Stimulated activated naive CD4-positive, alpha-beta T cell (primary cell): Measurements from ENCODE around the gene CUL7.
"Not testable (repeated sequence)": the region's sequence is repeated elsewhere in the genome, so short reads cannot be mapped to it uniquely, and the experiment has no call there.

Experiments used
- DNase-seq, 6 experiments: peaks; one replicate each; lab custom pipeline; 2025; lab: John Stamatoyannopoulos, UW

CUL7 gene

DNA sequence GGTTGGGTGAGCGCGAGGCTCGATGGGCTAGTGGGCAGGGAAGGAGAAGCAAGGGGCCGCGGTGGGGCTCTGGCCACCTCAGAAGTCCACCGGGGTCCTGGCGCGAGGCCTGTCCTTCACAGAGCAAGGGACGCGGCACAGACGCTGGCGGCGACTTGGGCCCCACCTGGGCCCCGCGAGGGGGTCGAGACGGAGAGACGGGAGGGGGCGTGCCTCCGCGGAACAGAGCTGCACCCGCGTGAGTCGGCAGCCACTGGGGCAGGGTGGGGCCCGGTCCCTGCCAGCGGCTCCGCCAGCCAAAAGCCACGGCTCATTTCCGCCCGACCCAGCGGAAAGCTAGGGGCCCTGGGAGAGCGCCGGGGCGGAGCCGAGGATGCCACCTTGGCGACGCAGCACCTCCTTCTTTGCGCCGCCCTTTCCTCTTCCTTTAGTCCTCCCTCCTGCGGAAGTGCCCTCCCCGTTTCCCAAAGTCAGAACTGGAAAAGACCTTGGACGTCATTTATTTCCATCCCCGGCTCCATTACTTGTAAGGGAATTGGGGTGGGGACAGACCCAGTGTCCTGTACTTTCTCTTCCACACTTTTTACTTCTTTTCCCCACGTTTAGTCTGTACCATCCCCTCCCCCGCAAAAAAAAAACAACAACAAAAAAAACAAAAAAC lies at the start of gene CUL7:
TSS of gene CUL7 (minus strand) at position 307 of the 661 bp plus-strand sequence. CDS start 1,063 bp downstream, outside the sequence.
- peak; percentile 77 to 88 (median 85) for DNase-seq

DNA sequence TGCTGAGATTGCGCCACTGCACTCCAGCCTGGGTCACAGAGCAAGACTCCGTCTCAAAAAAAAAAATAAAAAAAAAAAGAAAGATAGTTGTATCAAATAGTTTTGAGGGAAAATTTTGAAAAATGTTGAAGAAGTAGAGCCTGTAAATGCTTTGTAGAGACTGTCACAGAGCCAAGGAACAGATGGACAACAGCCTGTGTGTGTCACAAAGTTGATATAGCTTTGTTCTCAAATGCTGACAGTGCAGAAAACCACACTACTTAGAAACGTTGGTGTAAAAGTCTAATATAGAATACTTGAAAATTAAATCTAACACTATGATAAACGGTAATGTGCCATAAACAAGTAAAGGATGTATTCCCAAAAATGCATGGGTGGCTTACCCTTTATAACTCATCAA lies 47.8 kb upstream of the CUL7 start:
- no peak for DNase-seq

DNA sequence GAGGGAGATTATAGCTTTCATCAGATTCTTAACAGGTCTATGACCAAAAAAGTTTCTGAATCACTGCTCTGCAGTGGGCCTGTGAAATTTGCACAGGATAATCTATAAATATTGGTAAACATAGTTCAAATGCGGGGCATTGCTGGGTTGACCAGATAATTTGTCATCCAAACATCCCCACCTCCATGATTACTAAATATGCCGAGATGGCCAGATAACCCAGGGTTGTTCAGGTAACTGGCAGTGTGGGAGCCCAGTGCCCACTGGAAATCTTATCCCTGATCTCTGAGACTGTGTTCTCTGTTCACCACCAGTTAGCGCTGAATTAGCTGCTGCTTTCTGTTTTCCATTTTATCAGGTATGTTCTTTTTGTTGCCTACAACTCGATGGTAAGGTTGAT lies 43.9 kb upstream of the CUL7 start:
- DNase-seq = no peak

DNA sequence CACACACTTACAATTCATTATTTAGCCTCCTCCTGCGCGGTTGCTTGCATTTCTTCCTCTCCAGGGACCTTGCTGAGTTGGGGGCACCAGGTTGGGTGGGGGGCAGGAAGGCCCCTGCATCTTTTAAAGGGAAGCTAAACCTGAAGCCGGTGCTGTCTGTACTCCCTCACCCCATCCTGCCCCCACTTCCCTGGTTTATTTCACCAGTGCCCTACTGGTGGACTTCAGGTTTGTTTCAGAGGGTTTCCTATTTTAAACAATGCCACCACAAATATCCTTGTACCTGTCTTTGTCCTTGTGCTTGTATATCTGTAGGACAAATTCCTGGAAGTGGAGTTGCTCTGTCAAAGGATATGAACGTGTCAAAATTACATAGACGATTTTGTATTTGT lies 43.4 kb upstream of the CUL7 start:
- no peak for DNase-seq

DNA sequence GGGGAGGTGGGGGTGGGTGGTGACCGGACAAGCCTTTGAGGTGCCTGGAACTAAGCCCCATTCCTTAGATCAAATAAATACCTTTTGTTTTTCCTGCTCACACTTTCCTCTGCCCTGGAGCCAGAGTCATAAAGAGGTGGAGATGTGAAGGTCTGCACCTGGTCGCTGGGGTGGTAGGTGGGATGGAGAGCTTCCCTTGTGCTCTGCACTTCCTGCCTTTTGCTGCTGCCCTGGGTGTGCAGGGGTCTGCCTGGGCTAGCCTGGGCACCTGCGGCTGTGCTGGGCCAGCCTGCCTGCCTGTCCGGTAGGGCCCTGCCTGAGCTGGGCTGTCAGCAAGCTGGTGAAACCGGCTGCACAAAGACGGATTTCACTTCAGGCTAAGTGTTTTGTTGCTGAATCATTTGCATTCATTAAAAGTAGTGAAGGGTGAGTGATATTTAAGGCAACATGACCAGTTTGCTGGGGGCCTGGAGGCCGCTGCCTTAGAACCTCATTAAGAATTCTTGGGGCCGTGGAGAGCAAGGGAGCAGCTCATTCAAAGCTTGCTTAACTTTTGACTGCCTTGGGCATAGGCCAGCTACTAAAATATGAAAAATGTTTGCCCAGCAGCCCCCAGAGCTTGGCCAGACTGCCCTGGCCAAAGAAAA lies 42.9 kb upstream of the CUL7 start:
- DNase-seq = no peak

DNA sequence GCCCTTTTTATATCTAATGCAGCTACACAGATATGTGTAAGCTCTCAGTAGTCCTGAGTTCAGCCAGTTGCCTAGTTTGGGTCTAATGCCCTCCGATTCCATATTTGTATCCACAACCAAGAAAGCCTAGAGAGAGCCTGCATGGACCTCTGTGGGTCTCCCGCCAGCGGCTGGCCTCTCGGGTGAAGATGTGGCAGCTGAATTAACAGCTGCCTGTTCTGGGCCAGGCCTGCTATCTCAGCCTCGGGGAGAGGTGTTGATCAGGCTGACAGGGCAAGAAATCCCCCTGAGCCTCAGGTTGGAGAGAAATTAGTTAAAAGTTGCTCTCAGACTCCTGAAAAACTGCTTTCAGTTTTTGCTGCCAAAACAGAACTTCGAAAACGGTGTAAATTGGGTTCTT lies 42.3 kb upstream of the CUL7 start:
- no peak for DNase-seq

DNA sequence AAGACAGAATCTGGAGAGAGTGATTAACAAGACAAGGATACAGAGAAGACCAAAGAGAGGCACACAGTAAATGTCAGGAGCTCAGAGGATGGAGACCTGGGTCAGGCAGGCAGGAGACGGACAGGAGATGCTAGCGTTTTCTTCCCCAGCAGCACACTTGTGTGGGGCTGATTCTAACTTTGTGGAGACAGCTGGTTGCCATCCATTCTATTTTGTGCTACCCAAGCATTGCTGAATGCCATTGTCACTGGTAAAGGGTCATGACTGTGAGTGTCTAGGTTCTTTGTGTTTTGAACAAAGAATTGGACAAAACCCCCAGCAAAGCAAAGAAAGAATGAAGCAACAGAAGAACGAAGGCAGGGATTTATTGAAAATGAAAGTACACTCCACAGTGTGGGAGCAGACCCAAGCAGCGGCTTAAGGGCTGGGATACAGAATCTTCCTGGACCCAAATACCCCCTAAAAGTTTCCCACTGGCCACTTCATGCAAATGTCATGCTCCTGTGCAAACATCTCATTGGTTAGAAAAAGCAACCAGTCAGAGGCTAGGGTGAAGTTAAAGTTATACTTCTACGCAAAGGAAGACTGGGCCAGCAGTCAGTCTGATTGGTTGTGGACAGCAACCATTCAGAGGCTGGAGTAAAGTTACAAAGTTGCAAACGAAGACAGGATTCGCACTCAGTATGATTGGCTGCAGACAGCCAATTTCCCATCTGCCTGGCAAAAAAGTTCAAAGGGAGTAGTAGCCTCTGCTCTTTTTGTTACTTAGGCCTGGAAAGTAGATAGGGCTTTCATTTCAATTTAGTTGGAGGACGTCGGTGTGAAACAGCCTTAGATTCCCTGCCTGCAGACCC lies 40.0 kb upstream of the CUL7 start:
- no peak for DNase-seq

DNA sequence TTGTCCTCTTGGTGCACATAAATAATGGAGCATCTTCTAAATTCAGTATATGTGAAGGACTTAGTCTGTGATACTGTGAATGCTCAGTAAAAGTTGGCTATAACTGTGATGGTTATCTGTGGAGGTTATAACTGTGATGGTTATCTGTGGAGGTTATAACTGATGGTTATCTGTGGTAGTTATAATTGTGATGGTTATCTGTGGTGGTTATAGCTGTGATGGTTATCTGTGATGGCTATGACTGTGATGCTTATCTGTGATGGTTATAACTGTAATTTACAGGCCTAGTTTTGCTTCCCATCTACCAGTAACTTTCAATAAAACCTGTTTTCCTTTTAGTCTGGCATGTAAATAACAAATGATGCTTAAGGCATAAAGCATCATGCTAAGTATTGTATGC lies 39.0 kb upstream of the CUL7 start:
- DNase-seq = no peak

DNA sequence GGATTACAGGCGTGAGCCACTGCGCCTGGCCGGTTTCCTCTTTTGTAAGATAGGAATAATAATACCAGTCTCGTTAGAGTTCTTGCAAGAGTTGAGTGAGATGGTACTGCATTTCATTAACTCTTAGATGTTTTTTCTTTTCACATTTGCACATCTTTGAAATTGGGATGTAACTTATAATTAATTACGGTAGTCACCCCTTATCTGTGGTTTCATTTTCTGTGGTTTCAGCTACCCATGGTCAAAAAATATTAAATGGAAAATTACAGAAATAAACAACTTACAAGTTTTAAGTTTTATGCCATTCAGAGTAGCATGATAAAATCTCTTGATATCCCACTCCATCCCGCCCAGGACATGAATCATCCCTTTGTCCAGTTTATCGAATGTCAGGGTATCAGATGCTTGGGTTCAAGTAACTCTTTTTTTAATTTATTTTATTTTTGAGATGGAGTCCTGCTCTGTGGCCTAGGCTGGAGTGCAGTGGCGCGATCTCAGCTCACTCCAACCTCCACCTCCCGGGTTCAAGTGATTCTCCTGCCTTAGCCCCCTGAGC lies 37.9 kb upstream of the CUL7 start:
- DNase-seq = no peak

DNA sequence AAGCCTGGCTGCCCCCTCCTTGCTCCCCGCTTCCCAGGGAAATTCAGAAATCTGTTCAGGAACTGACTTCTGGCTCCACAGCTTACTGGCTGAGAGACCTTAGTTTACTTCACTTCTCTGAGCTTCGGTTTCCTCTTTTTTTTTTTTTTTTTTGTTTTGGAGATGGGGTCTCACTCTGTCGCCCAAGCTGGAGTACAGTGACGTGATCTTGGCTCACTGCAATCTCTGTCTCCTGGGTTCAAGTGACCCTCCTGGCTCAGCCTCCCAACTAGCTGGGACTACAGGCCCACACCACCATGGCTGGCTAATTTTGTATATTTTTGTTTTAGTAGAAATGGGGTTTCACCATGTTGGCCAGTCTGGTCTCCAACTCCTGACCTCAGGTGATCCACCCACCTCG lies 37.4 kb upstream of the CUL7 start:
- no peak for DNase-seq

DNA sequence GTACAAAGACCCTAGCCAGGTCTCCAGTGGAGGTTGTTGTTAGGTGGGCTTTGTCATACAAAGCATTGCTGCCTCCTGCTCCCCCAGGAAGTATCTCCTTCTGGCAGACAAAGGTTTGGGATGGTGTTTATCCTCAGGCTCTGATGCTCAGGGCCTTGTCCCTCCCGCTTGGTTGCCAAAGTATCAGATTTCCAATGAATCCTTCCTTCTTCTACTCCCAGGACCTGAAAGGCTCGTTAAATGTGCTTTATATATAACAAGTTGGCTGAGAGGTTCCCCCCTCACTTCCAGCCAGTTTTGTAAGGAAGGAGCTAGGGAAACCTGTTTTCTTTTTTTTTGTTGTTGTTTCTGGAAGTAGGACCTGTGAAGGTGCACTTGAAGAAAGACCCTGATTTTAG lies 36.9 kb upstream of the CUL7 start:
- DNase-seq = no peak

DNA sequence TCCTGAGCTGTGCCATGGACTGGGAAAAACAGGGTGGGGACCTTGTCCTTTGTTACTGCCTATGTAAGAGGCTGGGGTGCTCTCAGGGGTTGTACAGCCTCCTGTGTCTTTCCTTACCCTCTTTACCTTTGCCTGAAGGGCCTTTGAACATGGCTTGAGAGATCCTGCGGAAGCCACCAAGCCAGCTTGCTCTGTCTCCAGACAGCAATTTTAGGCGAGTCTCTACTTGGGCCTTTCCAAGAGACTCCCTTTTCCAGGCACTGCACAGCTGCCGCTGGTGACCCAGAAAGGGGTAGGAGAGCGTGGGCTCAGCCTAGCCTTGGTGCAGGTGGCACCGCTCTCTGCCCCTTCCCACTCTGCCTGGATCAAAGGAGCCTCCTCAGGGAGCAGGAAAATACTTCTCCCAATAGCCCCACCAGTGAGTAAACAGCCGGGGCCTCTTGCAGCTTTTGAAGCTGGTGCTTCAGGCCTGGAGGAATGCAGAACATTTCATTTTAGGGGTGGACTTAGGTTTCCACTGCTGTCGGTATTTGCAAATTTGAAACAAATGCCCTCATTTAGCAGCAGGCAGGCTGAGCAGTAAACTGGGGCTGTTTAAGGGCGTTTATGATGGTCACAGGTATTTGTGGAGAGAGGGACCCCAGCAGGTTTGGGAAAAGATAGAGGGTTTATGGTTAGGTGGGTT lies 36.4 kb upstream of the CUL7 start:
- no peak for DNase-seq

DNA sequence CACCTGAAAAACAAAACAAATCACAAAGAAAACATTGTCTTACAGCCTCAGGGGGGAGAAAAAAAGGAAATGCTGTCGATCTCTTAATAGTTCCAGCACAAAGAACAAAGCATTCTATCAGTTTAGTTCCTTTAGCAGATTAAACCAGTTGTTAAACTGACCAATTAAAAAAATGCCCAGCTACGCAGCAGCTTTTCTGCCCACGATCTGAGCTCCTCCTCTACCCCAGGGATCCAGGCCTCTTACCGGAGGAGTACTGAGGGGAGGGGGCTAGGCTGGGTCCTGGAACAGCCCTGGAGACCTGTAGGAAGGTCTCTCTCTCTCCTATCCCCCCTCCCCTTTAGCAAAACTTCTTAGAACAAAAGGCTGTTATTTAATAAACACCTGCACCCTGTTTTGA lies 35.8 kb upstream of the CUL7 start:
- no peak for DNase-seq

DNA sequence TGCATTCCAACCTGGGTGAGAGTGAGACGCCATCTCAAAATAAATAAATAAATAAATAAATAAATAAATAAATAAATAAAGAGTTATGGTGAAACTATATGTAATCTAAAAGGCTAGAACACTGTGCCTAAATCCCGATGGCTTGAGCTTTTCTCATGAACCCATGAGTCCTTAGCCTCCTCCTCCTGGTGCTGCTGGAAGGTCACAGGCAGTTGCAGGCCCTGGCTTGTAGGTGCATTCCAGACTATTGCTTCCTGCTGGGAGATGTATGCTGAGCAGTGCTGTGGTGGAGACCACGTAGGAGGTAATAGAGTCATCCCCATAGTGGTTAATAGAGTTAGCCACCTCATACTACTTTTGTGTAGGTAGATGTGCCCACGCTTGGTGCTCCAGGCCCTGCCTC lies 35.0 kb upstream of the CUL7 start:
- DNase-seq = no peak

DNA sequence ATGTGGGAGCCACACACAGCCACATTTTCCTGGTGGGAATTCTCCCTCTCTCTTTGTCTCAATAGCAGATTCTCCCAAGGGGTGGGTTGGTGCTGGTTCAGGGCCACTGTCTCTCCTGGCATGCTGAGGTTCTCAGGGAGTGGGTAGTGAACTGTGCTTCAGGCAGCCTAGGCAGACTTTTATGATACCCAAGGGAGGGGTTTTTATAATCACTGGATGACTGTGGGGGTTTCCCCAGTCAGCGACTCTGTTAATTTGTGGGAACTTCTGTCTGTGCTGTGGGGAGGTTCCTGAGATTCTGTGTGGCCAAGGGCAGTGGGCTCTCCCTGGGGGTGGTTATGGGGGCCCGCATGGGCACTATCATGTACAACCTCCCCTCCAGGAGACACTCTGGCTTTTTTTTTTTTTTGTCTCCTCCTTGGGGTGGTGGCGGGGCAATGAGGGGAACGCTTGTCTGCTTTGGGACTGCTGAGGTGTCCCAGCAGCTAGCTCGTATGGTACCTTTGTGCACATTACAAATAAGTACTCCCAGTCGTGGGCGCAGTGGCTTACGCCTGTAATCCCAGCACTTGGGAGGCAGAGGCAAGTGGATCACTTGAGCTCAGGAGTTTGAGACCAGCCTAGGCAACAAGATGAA lies 32.5 kb upstream of the CUL7 start:
- no peak for DNase-seq

DNA sequence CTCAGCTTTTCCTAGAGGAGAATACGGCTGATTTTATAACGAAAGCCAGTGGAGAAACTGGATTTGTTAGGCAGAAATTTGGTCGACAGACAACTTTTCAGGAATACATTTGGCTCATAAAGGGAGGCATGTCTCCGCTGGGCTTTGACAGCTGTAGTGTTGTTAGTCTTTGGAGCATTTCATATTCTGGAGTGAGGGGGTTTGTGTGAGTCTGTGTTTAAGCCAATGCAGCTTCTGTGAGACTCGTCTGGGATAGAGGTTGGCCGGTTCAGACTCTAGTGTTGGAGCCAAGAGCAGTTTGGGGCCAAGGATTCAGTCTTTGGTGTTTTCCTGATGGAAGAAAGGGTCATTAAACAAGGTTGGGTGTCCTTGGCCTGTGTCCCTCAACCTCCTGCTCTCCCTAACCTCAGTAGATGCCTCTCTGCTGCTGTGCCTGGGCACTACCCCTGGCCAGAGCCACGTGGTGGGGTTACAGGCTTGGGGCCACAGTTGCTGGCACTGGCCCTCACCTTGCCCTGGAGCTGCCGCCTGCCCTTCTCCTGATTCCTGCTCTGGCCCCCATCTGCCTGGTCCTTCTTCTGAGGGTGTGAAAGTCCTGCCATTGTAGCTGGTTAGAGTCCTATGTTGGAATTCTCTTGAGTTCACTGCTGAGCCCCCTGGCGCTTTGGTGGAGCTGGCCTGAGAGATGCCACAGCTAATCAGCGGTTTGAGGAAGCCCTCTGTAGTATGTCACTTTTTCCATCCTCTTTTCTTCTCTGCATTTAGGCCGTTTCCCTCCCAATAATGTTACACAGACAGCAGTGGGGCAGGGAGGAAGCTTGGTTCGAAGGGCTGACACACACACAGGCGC lies 29.4 kb upstream of the CUL7 start:
- DNase-seq = no peak

DNA sequence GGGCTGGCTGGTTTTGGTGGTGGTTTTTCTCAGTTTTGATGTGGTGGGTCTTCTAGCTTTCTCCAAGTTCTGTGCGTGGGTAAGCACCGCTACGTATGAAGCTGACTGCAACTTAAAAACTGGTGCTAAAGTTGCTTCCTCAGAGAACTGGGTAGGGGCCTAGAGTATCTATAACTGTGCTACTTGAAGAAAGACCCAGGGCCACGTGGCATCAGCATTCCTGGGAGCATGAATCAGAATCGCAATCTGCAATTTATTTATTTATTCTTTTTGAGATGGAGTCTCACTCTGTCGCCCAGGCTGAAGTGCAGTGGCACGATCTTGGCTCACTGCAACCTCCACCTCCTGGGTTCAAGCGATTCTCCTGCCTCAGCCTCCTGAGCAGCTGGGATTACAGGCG lies 28.3 kb upstream of the CUL7 start:
- not testable (repeated sequence) for DNase-seq

DNA sequence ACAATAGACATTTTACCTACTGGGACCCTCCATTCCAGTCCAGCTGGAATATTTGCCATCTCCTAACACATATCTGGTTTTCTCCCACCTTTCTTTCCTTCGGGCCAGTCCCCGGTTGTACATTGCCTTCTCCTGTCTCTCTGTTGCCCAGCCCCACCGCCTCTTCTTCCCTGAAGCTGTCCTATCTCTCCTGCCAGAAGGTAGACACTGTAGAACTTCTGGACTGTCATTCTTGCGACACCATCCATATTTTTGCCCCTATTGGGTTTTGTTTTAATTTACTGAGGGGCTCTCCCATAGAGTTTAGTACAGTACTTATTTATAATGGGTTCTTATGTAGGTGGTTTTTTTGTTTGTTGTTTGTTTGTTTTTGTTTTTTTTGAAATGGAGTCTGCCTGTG lies 27.4 kb upstream of the CUL7 start:
- DNase-seq = no peak

DNA sequence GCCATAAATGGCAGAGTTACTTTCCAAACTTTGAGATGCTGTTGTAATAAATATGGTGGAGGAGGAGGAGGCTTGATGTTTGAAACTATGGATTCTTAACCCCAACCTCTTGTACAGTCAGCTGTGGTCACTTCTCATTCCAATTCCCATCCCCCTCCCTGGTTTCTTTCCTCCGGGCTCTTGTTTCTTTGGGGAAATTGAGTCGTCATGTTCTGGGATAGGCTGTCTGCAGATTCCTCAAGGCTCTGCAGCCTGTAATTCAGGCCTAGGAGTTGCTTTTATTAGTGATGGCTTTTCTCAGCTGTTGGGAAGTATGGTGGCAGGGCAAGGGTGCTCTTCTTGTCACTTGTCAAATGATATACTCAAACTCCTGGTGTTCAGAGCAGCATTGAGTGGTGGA lies 25.0 kb upstream of the CUL7 start:
- no peak for DNase-seq

DNA sequence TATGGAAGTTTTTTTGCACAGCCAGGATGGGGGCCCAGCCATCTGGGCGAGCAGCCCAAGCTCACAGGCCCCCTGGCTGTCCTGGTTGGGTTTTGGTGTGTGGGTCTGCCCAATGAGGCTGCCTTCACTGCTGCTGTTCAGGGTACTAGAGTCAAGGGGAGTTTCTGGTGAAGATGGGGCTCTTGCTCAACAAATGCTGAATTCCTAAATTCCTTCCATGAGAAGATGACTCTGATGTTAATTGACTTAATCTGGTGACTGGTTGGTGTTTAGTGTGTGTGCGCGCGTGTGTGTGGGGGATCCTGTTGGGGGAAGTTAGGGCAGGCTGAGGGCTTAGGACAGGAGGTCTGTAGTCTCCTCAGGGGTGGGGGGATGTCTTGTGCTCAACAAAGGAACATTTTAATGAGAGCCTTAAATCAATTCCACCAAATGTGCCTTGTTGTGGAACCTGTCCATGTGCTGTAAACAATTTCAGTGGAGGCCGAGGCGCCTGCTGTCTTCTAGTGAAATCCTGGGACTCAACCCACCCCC lies 24.4 kb upstream of the CUL7 start:
- DNase-seq = no peak
